ENCODE data around the gene SLC34A1. TPM values are rescaled to one million over a fixed set of nuclear protein-coding genes. Genes with fewer than 3 reads are reported as not detected.
A peak's percentile ranks its signal among the peaks of the same experiment; 100 is the strongest.

SLC34A1 gene
- total and polyA plus RNA-seq, 4 donors = 0.23 to 1.0 (median 0.47) TPM

- H3K4me3 ChIP-seq (ENCODE audit: low read depth in 1 of 3, low read length in 3 of 3) = peak overlapping the region in 2 of 3 donors; percentile 24 to 50
- no peaks in the 10 kb centered on the region for H3K27me3 ChIP-seq (ENCODE audit: control insufficient read depth in 4 of 4, insufficient read depth in 4 of 4, low read length in 3 of 4)
- no peaks in the 10 kb centered on the region for H3K9me3 ChIP-seq (ENCODE audit: control insufficient read depth in 4 of 4, low read length in 3 of 4)
- no peak for DNase-seq (ENCODE audit: low spot score)
- TF ChIP-seq JUND (IDR thresholded peaks at IDR 0.05) (no peak), RXRA (IDR thresholded peaks at IDR 0.05) (no peak), REST (IDR thresholded peaks at IDR 0.05) (no peak), TAF1 (conservative IDR thresholded peaks at IDR 0.05) (no peak), EGR1 (IDR thresholded peaks at IDR 0.05; ENCODE audit: low read depth in 2 of 2) (no peak), FOXA1 (IDR thresholded peaks at IDR 0.05) (no peak), HNF4A (conservative IDR thresholded peaks at IDR 0.05) (no peak), FOXA2 (IDR thresholded peaks at IDR 0.05) (no peak), CTCF (IDR thresholded peaks at IDR 0.05; ENCODE audit: low read depth, low read length, missing input control) (no peak), YY1 (IDR thresholded peaks at IDR 0.05) (no peak), NR2F2 (IDR thresholded peaks at IDR 0.05) (no peak), ZBTB33 (IDR thresholded peaks at IDR 0.05) (no peak)
- no peaks in the 10 kb centered on the region for H3K36me3 ChIP-seq (ENCODE audit: control insufficient read depth in 4 of 4, insufficient read depth in 3 of 4, low read depth in 1 of 4, low read length in 3 of 4)
- peaks cover 28 to 73% (median 65%) of the 10 kb centered on the region in 4 donors for H3K4me1 ChIP-seq (ENCODE audit: control insufficient read depth in 4 of 4, insufficient read depth in 4 of 4, low read length in 3 of 4)
- H3K9ac ChIP-seq (ENCODE audit: low read depth in 1 of 2, low read length in 2 of 2) = no peak overlapping the region
- WGBS = 46% methylated on average over 10 of the region's 10 CpGs
- H3K27ac ChIP-seq (ENCODE audit: low read depth in 1 of 2, low read length in 2 of 2) = peak overlapping the region; percentile 16 to 78
Measured at GRCh38 chr5:177363565-177363964, 20.7 kb upstream of the SLC34A1 start.

GRCh38 chr5:177364159-177364962 lies 19.9 kb upstream of the SLC34A1 start:
- no peak overlapping the region for H3K4me3 ChIP-seq (ENCODE audit: low read depth in 1 of 3, low read length in 3 of 3)
- DNase-seq (ENCODE audit: low spot score) = peak; percentile 31
- H3K36me3 ChIP-seq (ENCODE audit: control insufficient read depth in 4 of 4, insufficient read depth in 3 of 4, low read depth in 1 of 4, low read length in 3 of 4) = no peaks in the 10 kb centered on the region
- peaks cover 26 to 73% (median 64%) of the 10 kb centered on the region in 4 donors for H3K4me1 ChIP-seq (ENCODE audit: control insufficient read depth in 4 of 4, insufficient read depth in 4 of 4, low read length in 3 of 4)
- no peak overlapping the region for H3K9ac ChIP-seq (ENCODE audit: low read depth in 1 of 2, low read length in 2 of 2)
- H3K9me3 ChIP-seq (ENCODE audit: control insufficient read depth in 4 of 4, low read length in 3 of 4) = no peaks in the 10 kb centered on the region
- TF ChIP-seq EGR1 (IDR thresholded peaks at IDR 0.05; ENCODE audit: low read depth in 2 of 2) = no peak
- no peak for TF ChIP-seq RXRA (IDR thresholded peaks at IDR 0.05)
- no peak for TF ChIP-seq TAF1 (conservative IDR thresholded peaks at IDR 0.05)
- TF ChIP-seq FOXA2 (IDR thresholded peaks at IDR 0.05) = no peak
- H3K27me3 ChIP-seq (ENCODE audit: control insufficient read depth in 4 of 4, insufficient read depth in 4 of 4, low read length in 3 of 4) = no peaks in the 10 kb centered on the region
- H3K27ac ChIP-seq (ENCODE audit: low read depth in 1 of 2, low read length in 2 of 2) = peak overlapping the region in 1 of 2 donors; percentile 1
- 81% methylated on average over 11 of the region's 11 CpGs for WGBS
